Fibroblast of skin of left biceps (primary cell): ENCODE measurements around the gene PHF19.
A peak's percentile ranks its signal among the peaks of the same experiment; 100 is the strongest.

Experiments
- DNase-seq, 2 experiments: peaks; one replicate each; pipeline ENCODE4 v3.0.0-alpha.2; 2013; ENCODE audit warnings: low read depth in 2 of 2

The PHF19 gene

GRCh38 chr9:120873512-120873911 lies 3.5 kb downstream of the PHF19 start:
- no peak for DNase-seq

GRCh38 chr9:120872791-120873502 lies 4.0 kb downstream of the PHF19 start:
- DNase-seq: no peak

GRCh38 chr9:120870206-120870605 lies 6.8 kb downstream of the PHF19 start:
- no peak for DNase-seq

- DNase-seq: no peak
Observed at GRCh38 chr9:120869726-120870125, 7.3 kb downstream of the PHF19 start.

- DNase-seq: no peak
Observed at GRCh38 chr9:120869360-120869687, 7.7 kb downstream of the PHF19 start.

GRCh38 chr9:120868676-120869359 lies 8.2 kb downstream of the PHF19 start:
- DNase-seq: peak; percentile 73 to 74

- no peak for DNase-seq
Observed at GRCh38 chr9:120868339-120868675, 8.7 kb downstream of the PHF19 start.

GRCh38 chr9:120867676-120868338 lies 9.2 kb downstream of the PHF19 start:
- no peak for DNase-seq

- no peak for DNase-seq
Observed at GRCh38 chr9:120866651-120867050, 10.3 kb downstream of the PHF19 start.

- DNase-seq: no peak
Observed at GRCh38 chr9:120865809-120866208, 11.2 kb downstream of the PHF19 start.

GRCh38 chr9:120865176-120865575 lies 11.8 kb downstream of the PHF19 start:
- DNase-seq: no peak

GRCh38 chr9:120864719-120865118 lies 12.3 kb downstream of the PHF19 start:
- DNase-seq: no peak

GRCh38 chr9:120863833-120864232 lies 13.2 kb downstream of the PHF19 start:
- no peak for DNase-seq

- no peak for DNase-seq
Observed at GRCh38 chr9:120862452-120862851, 14.5 kb downstream of the PHF19 start.

GRCh38 chr9:120861935-120862334 lies 15.1 kb downstream of the PHF19 start:
- no peak for DNase-seq

- no peak for DNase-seq
Observed at GRCh38 chr9:120860083-120860482, 16.9 kb downstream of the PHF19 start.

- DNase-seq: no peak
Observed at GRCh38 chr9:120859361-120859760, 17.6 kb downstream of the PHF19 start.

GRCh38 chr9:120857902-120858301 lies 19.1 kb downstream of the PHF19 start:
- no peak for DNase-seq

GRCh38 chr9:120857481-120857880 lies 19.5 kb downstream of the PHF19 start:
- no peak for DNase-seq

GRCh38 chr9:120856700-120857099 lies 20.3 kb downstream of the PHF19 start:
- no peak for DNase-seq

GRCh38 chr9:120855827-120856670 lies 20.9 kb downstream of the PHF19 start:
- DNase-seq: no peak

- DNase-seq: no peak
Observed at GRCh38 chr9:120854596-120855327, 22.2 kb downstream of the PHF19 start.
